ENCODE results near the gene PRKN.

GRCh38 chr6:162438980-162439379, 288.6 kb downstream of the PRKN start:
- no peak for TF ChIP-seq CTCF (IDR thresholded peaks at IDR 0.05)
- no peak for TF ChIP-seq POLR2A (IDR thresholded peaks at IDR 0.05)
